Hepatocyte (in vitro differentiated cells): ENCODE measurements around the gene C4orf54.

Experiments
- CTCF ChIP-seq: fragments of 200-600 bp; sonication (generic); IDR thresholded peaks from 2 replicates; pipeline ENCODE4 v1.5.1; 2016; ENCODE audit warnings: antibody characterized with exemption, mild to moderate bottlenecking; ENCODE audit not compliant: poor library complexity
- EZH2phosphoT487 ChIP-seq: fragments of 200-600 bp; sonication (generic); IDR thresholded peaks from one replicate; pipeline ENCODE4 v1.6.1; 2018; ENCODE audit warnings: antibody characterized with exemption, mild to moderate bottlenecking, low read depth, moderate library complexity; ENCODE audit not compliant: unreplicated experiment, severe bottlenecking

GRCh38 chr4:99679976-99680375 lies 22.3 kb upstream of the C4orf54 start:
- TF ChIP-seq CTCF: no peak
- TF ChIP-seq EZH2phosphoT487: no peak
